Measurements from ENCODE around the gene ENTPD6.

Gene ENTPD6

GRCh38 chr20:25216199-25216945, 20.9 kb downstream of the ENTPD6 start:
- H3K9ac ChIP-seq (ENCODE audit: low read length) = no peak overlapping the region
- no peak overlapping the region for H2BK15ac ChIP-seq (replicated peaks; ENCODE audit: low read depth)
- H3K79me1 ChIP-seq (ENCODE audit: low read length) = no peaks in the 10 kb centered on the region
- no peak overlapping the region for H4K5ac ChIP-seq (ENCODE audit: low read length)
- no peak overlapping the region for H3K4me2 ChIP-seq (ENCODE audit: low read length)
- no peak overlapping the region for H4K8ac ChIP-seq (ENCODE audit: low read depth, low read length)
- H3K27me3 ChIP-seq (ENCODE audit: insufficient read depth, low read length, poor library complexity) = no peaks in the 10 kb centered on the region
- H2BK5ac ChIP-seq (ENCODE audit: low read length) = no peak overlapping the region
- H3K27ac ChIP-seq (ENCODE audit: low read depth, low read length) = no peak overlapping the region
- H3K4me1 ChIP-seq (ENCODE audit: control insufficient read depth, low read depth, low read length) = no peaks in the 10 kb centered on the region
- no peak overlapping the region for H2AK5ac ChIP-seq (ENCODE audit: low read length)
- H2BK120ac ChIP-seq (ENCODE audit: low read depth, low read length) = no peak overlapping the region
- DNase-seq = no peak
- WGBS (ENCODE audit: extremely low coverage, insufficient coverage, low lambda C conversion rate) = no CpG with 5 or more reads among the region's 16 CpGs
- no peak overlapping the region for H3K4ac ChIP-seq (ENCODE audit: low read depth, low read length)
- no peak overlapping the region for H3K56ac ChIP-seq (ENCODE audit: low read length)
- H3K79me2 ChIP-seq (ENCODE audit: control insufficient read depth, insufficient read depth, low read length) = no peaks in the 10 kb centered on the region
- H3K36me3 ChIP-seq (ENCODE audit: control insufficient read depth, insufficient read depth, low read length) = no peaks in the 10 kb centered on the region
- no peak overlapping the region for H3K18ac ChIP-seq (ENCODE audit: low read length)
- H3K23ac ChIP-seq (ENCODE audit: low read length) = no peak overlapping the region
- H3K4me3 ChIP-seq (ENCODE audit: low read length) = no peak overlapping the region

- no peak overlapping the region for H3K9ac ChIP-seq (ENCODE audit: low read length)
- no peak for DNase-seq
- H3K4me1 ChIP-seq (ENCODE audit: control insufficient read depth, low read depth, low read length) = no peaks in the 10 kb centered on the region
- no peak overlapping the region for H3K23ac ChIP-seq (ENCODE audit: low read length)
- no peak overlapping the region for H2BK5ac ChIP-seq (ENCODE audit: low read length)
- no peak overlapping the region for H3K4ac ChIP-seq (ENCODE audit: low read depth, low read length)
- no peaks in the 10 kb centered on the region for H3K27me3 ChIP-seq (ENCODE audit: insufficient read depth, low read length, poor library complexity)
- no peak overlapping the region for H4K8ac ChIP-seq (ENCODE audit: low read depth, low read length)
- WGBS (ENCODE audit: extremely low coverage, insufficient coverage, low lambda C conversion rate) = no CpG with 5 or more reads among the region's 21 CpGs
- no peaks in the 10 kb centered on the region for H3K79me2 ChIP-seq (ENCODE audit: control insufficient read depth, insufficient read depth, low read length)
- H3K4me2 ChIP-seq (ENCODE audit: low read length) = no peak overlapping the region
- H3K4me3 ChIP-seq (ENCODE audit: low read length) = no peak overlapping the region
- H3K18ac ChIP-seq (ENCODE audit: low read length) = no peak overlapping the region
- no peak overlapping the region for H3K56ac ChIP-seq (ENCODE audit: low read length)
- no peaks in the 10 kb centered on the region for H3K36me3 ChIP-seq (ENCODE audit: control insufficient read depth, insufficient read depth, low read length)
- H2BK15ac ChIP-seq (replicated peaks; ENCODE audit: low read depth) = no peak overlapping the region
- H3K79me1 ChIP-seq (ENCODE audit: low read length) = no peaks in the 10 kb centered on the region
- H4K5ac ChIP-seq (ENCODE audit: low read length) = no peak overlapping the region
- H2BK120ac ChIP-seq (ENCODE audit: low read depth, low read length) = no peak overlapping the region
- H2AK5ac ChIP-seq (ENCODE audit: low read length) = no peak overlapping the region
- no peak overlapping the region for H3K27ac ChIP-seq (ENCODE audit: low read depth, low read length)
Observed at GRCh38 chr20:25217161-25218108, 21.9 kb downstream of the ENTPD6 start.

- Histone ChIP-seq H3K79me1 (ENCODE audit: low read length) (no peaks in the 10 kb centered on the region), H3K79me2 (ENCODE audit: control insufficient read depth, insufficient read depth, low read length) (no peaks in the 10 kb centered on the region), H4K5ac (ENCODE audit: low read length) (no peak overlapping the region), H2BK5ac (ENCODE audit: low read length) (no peak overlapping the region), H3K4ac (ENCODE audit: low read depth, low read length) (no peak overlapping the region), H3K9ac (ENCODE audit: low read length) (no peak overlapping the region), H2BK120ac (ENCODE audit: low read depth, low read length) (no peak overlapping the region), H3K4me1 (ENCODE audit: control insufficient read depth, low read depth, low read length) (peaks cover 2% of the 10 kb centered on the region), H3K4me2 (ENCODE audit: low read length) (no peak overlapping the region), H3K56ac (ENCODE audit: low read length) (no peak overlapping the region), H3K27me3 (ENCODE audit: insufficient read depth, low read length, poor library complexity) (no peaks in the 10 kb centered on the region), H3K4me3 (ENCODE audit: low read length) (no peak overlapping the region), H3K23ac (ENCODE audit: low read length) (no peak overlapping the region), H4K8ac (ENCODE audit: low read depth, low read length) (no peak overlapping the region), H2BK15ac (replicated peaks; ENCODE audit: low read depth) (no peak overlapping the region), H3K36me3 (ENCODE audit: control insufficient read depth, insufficient read depth, low read length) (no peaks in the 10 kb centered on the region), H3K18ac (ENCODE audit: low read length) (no peak overlapping the region), H3K27ac (ENCODE audit: low read depth, low read length) (no peak overlapping the region), H2AK5ac (ENCODE audit: low read length) (no peak overlapping the region)
- DNase-seq = no peak
- no CpG with 5 or more reads among the region's 8 CpGs for WGBS (ENCODE audit: extremely low coverage, insufficient coverage, low lambda C conversion rate)
Observed at GRCh38 chr20:25218109-25218486, 22.6 kb downstream of the ENTPD6 start.

- Histone ChIP-seq H3K4me1 (ENCODE audit: control insufficient read depth, low read depth, low read length) (peaks cover 4% of the 10 kb centered on the region), H4K5ac (ENCODE audit: low read length) (no peak overlapping the region), H3K27ac (ENCODE audit: low read depth, low read length) (no peak overlapping the region), H2BK15ac (replicated peaks; ENCODE audit: low read depth) (no peak overlapping the region), H2BK5ac (ENCODE audit: low read length) (no peak overlapping the region), H3K36me3 (ENCODE audit: control insufficient read depth, insufficient read depth, low read length) (no peaks in the 10 kb centered on the region), H3K56ac (ENCODE audit: low read length) (no peak overlapping the region), H3K4me2 (ENCODE audit: low read length) (no peak overlapping the region), H3K18ac (ENCODE audit: low read length) (no peak overlapping the region), H3K4ac (ENCODE audit: low read depth, low read length) (no peak overlapping the region), H3K27me3 (ENCODE audit: insufficient read depth, low read length, poor library complexity) (no peaks in the 10 kb centered on the region), H3K79me1 (ENCODE audit: low read length) (no peaks in the 10 kb centered on the region), H3K9ac (ENCODE audit: low read length) (no peak overlapping the region), H4K8ac (ENCODE audit: low read depth, low read length) (no peak overlapping the region), H3K23ac (ENCODE audit: low read length) (no peak overlapping the region), H3K4me3 (ENCODE audit: low read length) (no peak overlapping the region), H3K79me2 (ENCODE audit: control insufficient read depth, insufficient read depth, low read length) (no peaks in the 10 kb centered on the region), H2BK120ac (ENCODE audit: low read depth, low read length) (no peak overlapping the region), H2AK5ac (ENCODE audit: low read length) (no peak overlapping the region)
- DNase-seq = no peak
- WGBS (ENCODE audit: extremely low coverage, insufficient coverage, low lambda C conversion rate) = no CpG with 5 or more reads among the region's 12 CpGs
Observed at GRCh38 chr20:25218492-25218891, 23.0 kb downstream of the ENTPD6 start.

GRCh38 chr20:25219365-25219764, 23.9 kb downstream of the ENTPD6 start:
- Histone ChIP-seq H2BK120ac (ENCODE audit: low read depth, low read length) (no peak overlapping the region), H3K9ac (ENCODE audit: low read length) (no peak overlapping the region), H3K4ac (ENCODE audit: low read depth, low read length) (no peak overlapping the region), H3K4me2 (ENCODE audit: low read length) (no peak overlapping the region), H3K56ac (ENCODE audit: low read length) (no peak overlapping the region), H3K18ac (ENCODE audit: low read length) (no peak overlapping the region), H3K79me1 (ENCODE audit: low read length) (no peaks in the 10 kb centered on the region), H3K23ac (ENCODE audit: low read length) (no peak overlapping the region), H3K4me1 (ENCODE audit: control insufficient read depth, low read depth, low read length) (peaks cover 4% of the 10 kb centered on the region), H4K5ac (ENCODE audit: low read length) (no peak overlapping the region), H4K8ac (ENCODE audit: low read depth, low read length) (no peak overlapping the region), H2BK5ac (ENCODE audit: low read length) (no peak overlapping the region), H2BK15ac (replicated peaks; ENCODE audit: low read depth) (no peak overlapping the region), H3K4me3 (ENCODE audit: low read length) (no peak overlapping the region), H3K27me3 (ENCODE audit: insufficient read depth, low read length, poor library complexity) (no peaks in the 10 kb centered on the region), H3K36me3 (ENCODE audit: control insufficient read depth, insufficient read depth, low read length) (no peaks in the 10 kb centered on the region), H3K27ac (ENCODE audit: low read depth, low read length) (no peak overlapping the region), H3K79me2 (ENCODE audit: control insufficient read depth, insufficient read depth, low read length) (no peaks in the 10 kb centered on the region), H2AK5ac (ENCODE audit: low read length) (no peak overlapping the region)
- DNase-seq = no peak
- no CpG with 5 or more reads among the region's 7 CpGs for WGBS (ENCODE audit: extremely low coverage, insufficient coverage, low lambda C conversion rate)
